Measurements from ENCODE around the gene C1orf226. TPM values are rescaled to one million over a fixed set of nuclear protein-coding genes. Genes with fewer than 3 reads are reported as not detected.

Gene C1orf226
- total RNA-seq, 3 donors from 2014 or later: 4.2 to 21.1 (median 13.8) TPM

- H3K36me3 ChIP-seq: no peaks in the 10 kb centered on the region
- no peak for TF ChIP-seq POLR2AphosphoS5 (IDR thresholded peaks at IDR 0.05)
- no peak for TF ChIP-seq CTCF (IDR thresholded peaks at IDR 0.05)
- TF ChIP-seq POLR2A (IDR thresholded peaks at IDR 0.05): no peak
- H3K4me3 ChIP-seq: no peak overlapping the region
- intact Hi-C loops (cut with DNase I; ENCODE audit: low total_unique reads): no loop called here
- H3K27ac ChIP-seq: no peak overlapping the region
- no peaks in the 10 kb centered on the region for H3K9me3 ChIP-seq
- no peaks in the 10 kb centered on the region for H3K27me3 ChIP-seq
- DNase-seq (ENCODE audit: low spot score in 2 of 2): no peak
- H3K4me1 ChIP-seq: no peaks in the 10 kb centered on the region
These were observed 27.8 kb upstream of the C1orf226 start for GRCh38 chr1:162353702-162354101.

GRCh38 chr1:162357681-162358266 is 23.8 kb upstream of the C1orf226 start:
- TF ChIP-seq POLR2AphosphoS5 (IDR thresholded peaks at IDR 0.05): no peak
- TF ChIP-seq CTCF (IDR thresholded peaks at IDR 0.05): peak in 1 of 3 donors; percentile 18
- Histone ChIP-seq H3K9me3 (no peaks in the 10 kb centered on the region), H3K36me3 (no peaks in the 10 kb centered on the region), H3K4me3 (no peak overlapping the region), H3K27ac (no peak overlapping the region), H3K27me3 (no peaks in the 10 kb centered on the region), H3K4me1 (no peaks in the 10 kb centered on the region)
- intact Hi-C loops (cut with DNase I; ENCODE audit: low total_unique reads): no loop called here
- DNase-seq (ENCODE audit: low spot score in 2 of 2): no peak

GRCh38 chr1:162358928-162359327 is 22.6 kb upstream of the C1orf226 start:
- H3K4me3 ChIP-seq: no peak overlapping the region
- no peak for TF ChIP-seq CTCF (IDR thresholded peaks at IDR 0.05)
- H3K9me3 ChIP-seq: no peaks in the 10 kb centered on the region
- DNase-seq (ENCODE audit: low spot score in 2 of 2): no peak
- H3K4me1 ChIP-seq: no peaks in the 10 kb centered on the region
- intact Hi-C loops (cut with DNase I; ENCODE audit: low total_unique reads): no loop called here
- no peaks in the 10 kb centered on the region for H3K36me3 ChIP-seq
- no peaks in the 10 kb centered on the region for H3K27me3 ChIP-seq
- H3K27ac ChIP-seq: no peak overlapping the region

GRCh38 chr1:162359523-162360236 is 21.8 kb upstream of the C1orf226 start:
- intact Hi-C loops (cut with DNase I; ENCODE audit: low total_unique reads): no loop called here
- H3K27me3 ChIP-seq: no peaks in the 10 kb centered on the region
- no peaks in the 10 kb centered on the region for H3K9me3 ChIP-seq
- DNase-seq (ENCODE audit: low spot score in 2 of 2): no peak
- H3K27ac ChIP-seq: no peak overlapping the region
- no peaks in the 10 kb centered on the region for H3K36me3 ChIP-seq
- TF ChIP-seq POLR2A (IDR thresholded peaks at IDR 0.05) (no peak), CTCF (IDR thresholded peaks at IDR 0.05) (no peak), POLR2AphosphoS5 (IDR thresholded peaks at IDR 0.05) (no peak)
- H3K4me3 ChIP-seq: no peak overlapping the region
- H3K4me1 ChIP-seq: no peaks in the 10 kb centered on the region

- Histone ChIP-seq H3K27ac (no peak overlapping the region), H3K9me3 (no peaks in the 10 kb centered on the region), H3K4me3 (no peak overlapping the region), H3K36me3 (no peaks in the 10 kb centered on the region), H3K27me3 (no peaks in the 10 kb centered on the region), H3K4me1 (no peaks in the 10 kb centered on the region)
- TF ChIP-seq POLR2AphosphoS5 (IDR thresholded peaks at IDR 0.05) (no peak), CTCF (IDR thresholded peaks at IDR 0.05) (no peak), POLR2A (IDR thresholded peaks at IDR 0.05) (no peak)
- intact Hi-C loops (cut with DNase I; ENCODE audit: low total_unique reads): no loop called here
- DNase-seq (ENCODE audit: low spot score in 2 of 2): no peak
These were observed 21.2 kb upstream of the C1orf226 start for GRCh38 chr1:162360237-162360873.

Data from breast epithelium (tissue), 4 donors.